Epithelial cell of esophagus (primary cell): ENCODE results near the gene NOD2.
A peak's percentile ranks its signal among the peaks of the same experiment; 100 is the strongest.

Experiments used
- DNase-seq: peaks from one replicate; pipeline ENCODE4 v3.0.0; 2010; ENCODE audit warnings: low read depth
- H3K4me3 ChIP-seq: 2 replicates; pipeline ENCODE4 v1.5.1; 2011; ENCODE audit warnings: mild to moderate bottlenecking, low read length, control low read depth
- CTCF ChIP-seq: IDR thresholded peaks from 2 replicates; pipeline ENCODE4 v1.5.1; 2011; ENCODE audit warnings: low read depth, mild to moderate bottlenecking, low read length, control low read depth, inconsistent platforms; ENCODE audit not compliant: insufficient read depth; ENCODE audit errors: missing control alignments

Gene NOD2

DNA sequence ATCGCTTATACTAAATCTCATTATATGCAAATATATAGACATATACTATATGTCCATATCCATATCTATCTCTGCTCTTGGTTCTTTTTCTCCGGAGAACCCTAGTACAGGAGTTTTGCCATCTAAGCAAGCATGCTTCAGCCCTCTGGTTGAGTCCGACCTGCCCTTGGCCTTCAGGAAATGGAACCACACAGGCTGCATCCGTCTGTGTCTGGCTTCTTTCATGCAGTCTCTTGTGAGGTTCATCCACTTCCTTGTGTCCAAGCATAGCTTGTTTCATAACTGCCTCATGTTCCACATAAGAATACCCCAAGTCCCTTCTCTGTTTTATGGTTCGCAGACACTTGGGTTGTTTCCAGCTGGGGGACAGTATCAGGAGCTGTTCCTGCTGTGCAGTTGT, 29.1 kb upstream of the NOD2 start:
- no peak for DNase-seq
- TF ChIP-seq CTCF: no peak

GRCh38 chr16:50665128-50665878, 28.1 kb upstream of the NOD2 start:
- peak; percentile 88 for TF ChIP-seq CTCF
- H3K4me3 ChIP-seq: peak overlapping the region; percentile 45
- peak; percentile 62 for DNase-seq

More for the DNA sequence above, 29.1 kb upstream of the NOD2 start:
- no peak overlapping the region for H3K4me3 ChIP-seq

GRCh38 chr16:50666658-50667496, 26.5 kb upstream of the NOD2 start:
- no peak for TF ChIP-seq CTCF
- DNase-seq: no peak
- H3K4me3 ChIP-seq: no peak overlapping the region

GRCh38 chr16:50667497-50668367, 25.7 kb upstream of the NOD2 start:
- DNase-seq: peak; percentile 32
- TF ChIP-seq CTCF: peak; percentile 33
- no peak overlapping the region for H3K4me3 ChIP-seq

DNA sequence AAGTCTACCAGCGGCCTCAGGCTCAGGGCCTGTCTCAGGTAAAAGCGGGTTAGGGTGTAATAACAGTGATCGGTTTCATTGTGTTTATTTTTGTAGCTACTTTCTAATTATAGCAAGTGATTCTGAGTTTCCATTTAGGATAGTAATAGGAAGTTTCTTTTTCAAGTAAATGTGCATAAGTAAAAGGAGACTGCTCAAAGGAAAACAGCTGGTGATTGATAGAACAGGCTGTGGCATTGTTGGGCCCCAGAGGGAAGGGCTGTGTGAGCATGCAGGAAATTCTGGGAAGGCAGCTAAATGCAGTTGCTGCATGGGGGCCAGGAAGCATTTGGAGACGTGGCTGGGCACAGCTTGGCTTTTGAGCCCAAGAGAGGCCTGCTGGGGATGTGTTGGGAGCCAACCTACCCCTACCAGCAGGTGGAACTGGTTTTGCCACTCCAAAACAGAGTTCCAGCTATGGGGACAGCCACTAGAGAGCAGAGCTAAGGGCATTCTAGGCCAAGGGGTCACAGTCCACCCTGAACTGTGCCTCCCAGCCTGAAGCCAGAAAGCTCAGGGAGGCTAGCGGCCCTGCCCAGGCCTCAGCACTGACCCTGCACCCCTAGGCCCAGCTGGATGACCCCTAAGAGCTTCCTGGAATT, 24.9 kb upstream of the NOD2 start:
- peak; percentile 30 for DNase-seq
- H3K4me3 ChIP-seq: no peak overlapping the region
- peak; percentile 19 for TF ChIP-seq CTCF

GRCh38 chr16:50669741-50670140, 23.7 kb upstream of the NOD2 start:
- no peak for TF ChIP-seq CTCF
- no peak for DNase-seq
- no peak overlapping the region for H3K4me3 ChIP-seq
